DMS153 treated with DMSO at 0.1 percent for 48 hours (cell line): ENCODE results near the gene PRSS12.

Experiments used
- DNase-seq: peaks from one replicate; lab custom pipeline; 2025; ENCODE audit not compliant: unreplicated experiment; lab: John Stamatoyannopoulos, UW

PRSS12 gene

DNA sequence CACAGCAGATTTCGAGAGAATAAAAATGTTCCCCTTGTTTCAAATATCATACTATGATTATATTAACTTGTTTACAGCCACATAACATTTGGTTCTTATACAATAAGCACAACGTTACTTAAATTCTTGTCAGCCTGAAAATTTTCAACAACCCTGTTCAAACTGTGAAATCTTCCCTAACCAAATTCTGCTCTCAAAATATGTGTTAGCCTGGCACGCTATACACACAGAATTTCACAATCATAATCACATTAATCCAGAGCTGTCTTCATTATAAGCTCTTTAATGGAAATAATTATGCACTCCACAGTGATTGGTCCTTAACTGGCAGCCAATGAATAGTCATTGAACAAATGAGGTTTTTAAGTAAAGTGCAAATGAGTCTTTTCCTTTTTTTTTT, 7.3 kb upstream of the PRSS12 start:
- DNase-seq, result no peak

DNA sequence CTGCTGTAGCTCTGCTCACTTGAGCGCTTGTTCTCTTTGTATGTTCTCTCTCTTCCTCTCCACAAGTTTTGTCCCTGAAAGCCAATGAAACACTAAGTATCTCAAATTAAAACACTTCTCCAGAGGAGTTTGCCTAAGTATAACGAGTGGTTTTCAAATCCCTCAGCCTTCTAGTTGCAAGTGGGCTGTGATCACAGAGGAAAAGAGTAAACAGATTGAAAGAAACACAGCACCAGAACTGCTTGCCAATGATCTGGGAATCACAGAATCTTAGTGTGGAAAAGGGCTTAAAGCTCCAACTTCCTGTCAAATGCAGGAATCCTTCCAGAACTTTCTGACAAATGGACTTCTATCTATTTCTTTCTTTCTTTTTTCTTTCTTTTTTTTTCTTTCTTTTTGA, 4.8 kb upstream of the PRSS12 start:
- DNase-seq, result no peak

DNA sequence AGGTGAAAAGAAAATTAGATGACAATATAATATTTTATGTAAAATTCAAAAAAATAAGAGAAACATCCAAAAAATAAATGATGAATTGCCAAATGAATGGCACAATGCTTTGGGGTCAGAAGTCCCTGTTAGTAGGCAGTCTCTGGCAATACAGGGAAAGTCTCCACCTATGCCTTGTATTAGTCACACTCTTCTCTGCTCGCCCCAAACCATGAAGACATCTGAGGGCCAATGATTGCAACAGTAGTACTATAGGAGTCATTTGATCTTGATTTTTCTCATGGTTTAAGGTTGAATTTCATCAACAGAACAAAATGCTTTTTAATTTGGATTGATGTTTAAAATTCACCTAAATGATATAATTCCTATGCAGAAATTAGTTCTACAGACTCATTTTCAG, 3.9 kb upstream of the PRSS12 start:
- no peak for DNase-seq

DNA sequence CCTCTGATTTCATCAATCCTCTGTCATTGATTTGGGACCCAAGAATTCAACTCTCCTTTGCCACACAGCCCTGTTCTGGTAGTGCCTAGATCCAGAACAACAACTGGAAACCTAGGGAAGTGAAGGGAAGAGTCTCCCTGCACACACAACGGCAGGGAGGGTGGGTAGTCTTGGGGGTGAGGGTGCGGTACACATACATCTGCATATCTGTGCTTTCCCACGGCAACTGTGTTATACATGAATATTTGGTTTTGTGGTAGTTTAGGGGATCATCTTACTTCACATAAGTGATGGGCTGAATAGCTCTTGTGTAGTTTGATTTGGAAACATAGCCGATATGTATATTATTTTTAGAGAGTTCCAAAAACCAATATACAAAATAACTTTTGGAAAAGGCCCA, 3.3 kb upstream of the PRSS12 start:
- DNase-seq, result no peak

DNA sequence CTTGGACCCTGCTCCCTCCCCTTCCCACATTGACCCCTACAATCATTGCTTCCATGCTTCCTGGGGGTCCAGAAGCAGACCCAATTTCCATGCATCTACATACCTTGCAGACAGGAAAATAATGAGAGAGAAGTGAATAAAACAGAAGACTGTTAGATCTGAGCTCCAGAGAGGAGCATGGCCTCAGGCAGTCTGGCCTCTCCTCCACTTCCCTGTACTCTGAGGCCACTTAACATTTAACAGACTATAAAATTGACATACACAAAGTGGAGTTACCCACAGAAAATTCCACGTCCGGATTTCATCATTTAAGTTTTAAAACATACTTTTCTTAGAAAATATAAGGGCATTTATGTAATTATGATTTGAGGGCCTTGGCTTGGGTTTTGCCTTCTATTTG, 2.1 kb upstream of the PRSS12 start:
- no peak for DNase-seq

DNA sequence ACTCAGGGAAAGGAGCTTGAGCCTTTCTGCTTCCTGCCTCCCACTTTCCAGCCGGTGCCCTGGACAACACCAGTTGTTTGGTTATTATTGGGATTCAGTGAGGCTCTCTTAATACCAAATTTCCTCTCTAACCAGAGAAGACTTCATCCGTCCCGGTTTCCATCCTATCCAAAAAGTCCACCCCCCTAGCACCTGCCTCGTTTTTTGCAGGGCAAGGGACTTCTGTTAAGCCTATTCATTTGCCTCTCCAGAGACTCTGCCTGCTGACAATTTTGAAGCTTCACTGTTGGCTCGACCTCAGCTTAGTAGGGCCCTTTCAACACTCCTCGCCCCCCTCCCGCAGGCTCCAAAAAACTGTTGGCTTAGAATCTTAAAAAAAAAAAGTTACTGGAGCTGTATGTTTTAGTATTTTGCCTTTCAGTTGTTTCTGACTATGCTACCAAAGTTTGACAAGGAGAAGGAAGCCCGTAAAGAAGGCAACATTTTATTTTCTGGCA, 779 bp upstream of the PRSS12 start:
- DNase-seq, result no peak

DNA sequence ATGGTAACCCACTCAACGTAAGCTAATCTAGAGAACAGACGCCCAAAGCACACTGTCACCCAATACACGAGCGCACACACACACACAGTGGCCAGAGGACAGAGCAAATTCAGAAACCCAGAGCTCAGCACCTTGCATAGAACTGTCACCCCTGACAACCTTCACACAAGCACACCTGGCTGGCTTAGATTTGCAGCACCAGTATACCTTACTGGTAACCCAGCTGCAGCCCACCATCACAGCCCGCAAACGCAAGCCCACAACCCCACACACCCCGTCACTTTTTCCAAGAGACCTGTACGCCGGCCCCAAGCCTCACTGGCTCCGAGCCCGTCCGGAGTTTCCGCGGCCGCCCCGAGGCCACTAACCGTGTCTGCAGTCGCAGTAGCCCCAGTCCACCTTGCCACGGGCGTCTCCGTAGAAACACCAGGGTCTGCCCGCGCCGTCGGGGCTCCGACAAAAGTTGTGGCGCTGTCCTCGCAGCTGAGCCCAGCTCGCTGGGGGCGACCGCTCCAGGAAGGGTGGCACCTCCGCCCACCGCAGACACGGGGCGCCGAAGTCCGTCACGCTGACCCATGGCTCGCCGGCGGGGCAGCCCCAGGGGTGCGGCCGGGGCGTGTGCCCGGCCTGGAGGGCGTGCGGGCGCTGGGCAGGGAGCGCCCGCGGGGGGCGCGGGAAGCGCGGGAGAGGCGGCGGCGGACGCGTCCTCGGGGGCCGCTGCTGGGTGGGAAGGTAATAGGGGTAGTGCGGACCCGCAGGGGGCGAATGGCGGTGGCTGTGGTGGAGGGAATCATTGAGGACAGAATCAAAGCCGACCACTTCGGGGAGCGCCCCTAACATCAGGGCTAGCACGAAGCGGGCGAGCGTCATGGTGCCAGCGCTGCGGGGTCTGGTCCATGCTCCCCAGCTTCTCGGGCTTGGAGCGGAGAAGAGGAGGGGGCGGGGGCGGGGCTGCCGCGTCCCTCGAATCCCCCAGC, 664 bp downstream of the PRSS12 start:
- DNase-seq, result no peak

DNA sequence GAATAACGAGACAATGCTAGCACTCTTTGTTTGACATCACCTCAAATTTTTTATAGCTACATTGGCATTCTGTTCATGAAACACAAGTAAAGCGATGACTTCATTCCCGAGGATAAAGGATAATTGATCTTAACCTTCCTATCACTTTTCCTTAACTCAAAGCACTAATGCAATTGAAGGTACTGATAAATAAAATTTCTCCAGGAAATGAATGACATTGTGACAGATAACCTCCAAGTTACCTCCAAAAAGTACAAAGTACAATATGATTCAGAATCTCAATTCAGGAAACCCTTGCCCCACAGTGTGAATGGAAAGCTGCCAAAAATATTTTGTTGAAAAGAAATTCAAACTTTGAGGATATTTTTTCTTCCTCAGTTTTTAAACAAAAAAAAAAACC, 1.8 kb downstream of the PRSS12 start:
- DNase-seq, result no peak

DNA sequence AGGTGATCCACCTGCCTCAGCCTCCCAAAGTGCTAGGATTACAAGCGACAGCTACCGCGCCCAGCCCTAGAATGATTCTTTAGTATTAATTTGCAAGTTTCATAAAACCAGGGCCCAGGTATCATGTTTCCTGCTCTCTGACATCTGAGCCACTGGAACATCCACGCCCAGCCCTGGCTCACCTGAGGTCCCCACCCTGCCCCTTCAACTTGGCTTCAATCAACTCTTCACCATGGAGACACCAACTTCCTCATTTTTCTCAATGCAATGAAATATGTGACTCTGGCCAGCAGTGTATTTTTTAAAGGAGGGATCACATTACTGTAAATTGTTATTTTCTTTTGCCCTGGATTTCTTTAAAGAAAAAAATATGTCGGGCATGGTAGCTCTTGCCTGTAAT, 3.9 kb downstream of the PRSS12 start:
- no peak for DNase-seq

DNA sequence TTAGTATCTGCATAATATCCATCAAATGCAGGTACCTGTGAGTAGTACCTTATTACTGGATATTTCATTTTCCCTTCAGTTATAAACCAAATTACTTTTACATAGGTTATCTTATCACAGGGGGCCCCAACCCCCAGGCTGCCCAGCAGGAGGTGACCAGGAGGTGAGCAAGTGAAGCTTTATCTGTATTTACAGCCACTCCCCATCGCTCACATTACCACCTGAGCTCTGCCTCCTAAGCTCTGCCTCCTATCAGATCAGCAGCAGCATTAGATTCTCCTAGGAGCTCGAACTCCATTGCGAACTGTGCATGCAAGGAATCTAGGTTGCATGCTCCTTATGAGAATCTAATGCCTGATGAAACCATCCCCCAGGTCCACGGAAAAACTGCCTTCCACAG, 6.3 kb downstream of the PRSS12 start:
- no peak for DNase-seq

DNA sequence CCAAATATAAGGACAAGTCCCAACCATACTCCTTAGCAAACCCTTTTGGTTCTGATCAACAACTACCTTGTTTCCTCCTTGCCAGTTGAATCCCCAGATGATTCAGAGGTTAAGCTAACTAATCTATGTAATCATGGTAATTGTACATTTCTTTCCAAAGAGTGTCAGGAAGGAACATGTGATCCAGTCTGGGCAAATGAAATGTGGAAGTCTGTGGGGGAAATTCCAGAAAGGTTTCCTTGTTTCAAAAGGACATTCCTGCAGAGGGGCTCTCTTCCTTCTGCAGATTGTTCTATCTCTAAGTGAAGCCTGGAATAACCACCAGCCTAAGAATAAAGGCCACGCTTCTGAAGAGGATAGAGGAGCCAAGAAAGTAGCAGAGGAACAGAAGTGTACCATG, 7.0 kb downstream of the PRSS12 start:
- DNase-seq, result no peak

DNA sequence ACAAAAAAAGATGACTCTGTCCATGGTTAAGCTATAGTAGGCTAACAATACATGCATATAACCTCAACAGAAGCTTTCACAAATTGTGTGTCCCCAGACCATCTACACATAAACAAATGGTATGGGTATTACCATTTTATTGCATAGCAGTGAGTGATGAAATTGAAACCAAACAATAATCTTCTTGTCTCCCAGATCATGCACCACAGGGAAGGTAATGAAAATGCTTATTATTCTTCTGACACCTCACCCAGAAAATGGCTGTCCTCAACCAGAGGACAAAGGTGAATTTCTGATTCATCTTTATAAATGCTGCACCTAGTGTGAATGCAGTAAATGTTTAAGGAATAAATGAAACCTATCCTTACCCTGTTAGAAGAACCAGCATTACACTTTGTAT, 8.0 kb downstream of the PRSS12 start:
- no peak for DNase-seq

DNA sequence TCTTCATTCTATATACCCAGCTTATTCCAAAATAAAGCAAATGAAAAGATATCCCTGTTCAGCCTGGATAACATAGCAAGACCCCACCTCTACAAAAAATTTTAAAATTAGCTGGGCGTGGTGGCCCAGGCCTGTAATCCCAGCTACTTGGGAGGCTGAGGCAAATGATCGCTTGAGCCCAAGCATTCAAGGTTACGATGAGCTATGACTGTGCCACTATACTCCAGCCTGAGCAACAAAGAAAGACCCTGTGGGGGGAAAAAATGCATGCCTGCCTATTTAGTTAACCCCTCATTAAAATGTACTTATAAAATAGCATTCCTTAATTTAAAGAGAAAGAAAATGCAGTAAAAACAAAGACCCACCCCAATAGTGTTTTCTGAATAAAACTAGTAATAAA, 9.3 kb downstream of the PRSS12 start:
- DNase-seq, result no peak

DNA sequence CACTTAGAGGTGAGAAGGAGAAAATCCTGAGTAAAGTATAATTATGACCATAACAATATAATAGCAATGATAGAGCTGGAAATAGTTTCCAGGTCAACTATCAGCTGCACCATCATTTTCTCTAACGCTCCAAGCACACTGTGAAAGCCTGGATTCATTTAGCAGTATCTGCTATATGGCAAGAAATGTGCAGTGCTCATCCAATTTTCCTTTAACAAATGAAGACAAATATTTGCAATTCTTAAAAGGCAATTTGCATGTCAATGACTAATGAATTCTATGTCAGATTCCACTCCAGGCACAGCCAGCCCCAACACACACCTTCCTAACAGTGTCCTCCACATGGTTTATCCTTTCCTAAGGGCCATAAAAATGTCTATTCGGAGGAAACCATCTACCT, 12.7 kb downstream of the PRSS12 start:
- DNase-seq, result no peak

DNA sequence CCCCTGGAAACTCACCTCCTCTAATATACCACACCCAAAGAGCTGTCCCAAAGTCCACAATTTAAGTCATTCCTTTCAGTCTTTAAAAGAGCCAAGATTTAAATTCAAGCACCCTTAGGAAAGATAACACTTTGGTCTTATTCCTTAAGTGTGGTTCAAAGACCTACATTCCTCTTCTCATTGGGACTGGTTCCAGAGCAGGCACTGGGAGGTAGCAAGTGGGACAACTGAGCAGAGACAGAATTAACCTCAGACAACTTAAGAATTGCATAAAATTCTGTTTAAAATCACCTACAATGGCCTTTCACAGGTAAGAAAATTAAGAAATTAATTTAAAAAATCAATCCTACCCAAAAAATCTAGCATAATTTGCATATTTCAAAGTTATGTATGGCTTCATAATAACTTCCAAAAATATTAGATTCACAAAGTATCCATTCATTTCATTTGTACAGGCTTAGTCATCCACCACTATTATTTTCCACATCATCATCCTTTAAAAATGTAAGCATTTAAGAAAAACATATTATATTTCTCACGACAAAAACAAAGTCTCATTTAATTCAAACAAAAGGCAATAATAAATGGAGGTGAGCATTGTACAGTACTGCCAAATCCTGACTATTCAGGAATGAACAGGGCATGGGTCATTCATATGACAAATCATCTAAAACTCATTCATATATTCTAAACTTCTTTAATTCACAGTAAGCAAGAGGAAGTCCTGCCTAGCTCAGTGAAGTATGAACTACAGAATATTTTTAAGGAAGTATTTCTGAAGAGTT, 13.6 kb downstream of the PRSS12 start:
- no peak for DNase-seq

DNA sequence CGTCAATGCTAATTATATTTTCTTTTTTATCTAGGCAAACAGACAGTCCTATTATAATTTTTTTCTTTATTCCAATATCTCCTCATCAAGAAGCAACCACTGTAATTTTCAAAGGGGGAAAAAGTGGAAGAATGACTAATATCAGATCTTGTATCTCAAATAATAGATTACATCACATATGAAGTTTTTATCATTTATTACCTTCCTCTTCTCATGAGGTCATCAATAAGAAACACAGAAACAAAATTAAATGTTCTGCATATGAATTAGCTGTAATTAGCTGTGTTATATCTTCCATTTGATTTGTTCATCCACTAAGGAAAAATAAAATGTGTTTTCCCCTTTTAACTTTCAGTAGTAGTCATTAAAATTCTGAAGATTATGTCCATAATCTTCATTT, 14.3 kb downstream of the PRSS12 start:
- DNase-seq, result no peak

DNA sequence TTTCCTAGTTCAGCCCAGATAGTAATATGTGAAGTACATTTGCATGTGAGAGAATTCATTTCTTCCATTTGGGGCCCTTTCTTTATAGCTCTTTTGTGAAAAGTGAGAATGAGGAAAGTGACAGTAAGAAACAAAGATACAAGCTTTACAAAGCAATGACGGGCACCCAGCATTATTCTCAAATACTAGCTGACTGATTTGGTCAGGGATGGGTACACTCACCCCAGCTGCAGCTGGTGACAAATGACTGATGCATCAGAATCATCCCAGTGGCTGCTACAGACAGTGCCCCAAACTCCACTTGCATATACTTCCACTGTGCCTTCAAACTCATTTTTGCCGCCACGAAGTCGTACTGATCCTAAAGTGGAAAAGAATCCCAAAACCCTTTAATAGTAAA, 14.8 kb downstream of the PRSS12 start:
- DNase-seq, result no peak

DNA sequence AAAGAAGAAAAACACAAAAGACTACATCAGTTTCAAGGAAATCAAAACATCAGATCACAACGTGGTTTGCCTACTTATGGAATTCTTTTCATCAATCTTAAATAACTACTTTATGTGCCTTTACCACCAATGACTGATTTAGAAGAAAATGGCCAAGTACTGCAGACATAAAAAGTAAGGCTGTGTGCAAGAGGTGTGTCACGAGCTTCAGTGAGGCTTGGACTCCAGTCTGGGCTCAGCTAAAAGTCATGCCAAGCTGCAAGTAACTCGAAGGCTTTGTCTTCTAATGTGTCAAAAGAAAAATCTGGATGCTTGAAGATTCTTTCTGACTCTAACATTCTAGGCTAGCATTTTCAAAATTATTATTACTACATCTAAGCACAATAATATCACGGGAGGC, 17.0 kb downstream of the PRSS12 start:
- no peak for DNase-seq

DNA sequence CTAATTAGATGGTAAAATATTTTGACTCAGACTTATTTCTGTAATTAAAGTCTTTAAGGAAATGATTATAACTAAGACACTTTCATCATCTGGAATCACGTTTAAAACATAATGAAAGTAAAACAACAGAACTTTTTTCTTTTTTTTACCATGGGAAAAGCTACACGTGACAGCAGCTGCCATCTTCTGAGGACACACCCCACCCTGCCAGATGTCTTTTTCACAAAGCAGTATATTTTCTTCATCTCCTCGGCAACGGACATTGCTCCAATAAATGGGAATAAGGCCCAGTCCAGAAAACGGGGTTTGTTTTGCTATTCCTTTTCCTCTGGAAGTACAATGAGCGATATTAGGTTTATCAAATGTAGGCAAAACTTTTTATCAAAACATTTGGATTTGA, 17.5 kb downstream of the PRSS12 start:
- no peak for DNase-seq

DNA sequence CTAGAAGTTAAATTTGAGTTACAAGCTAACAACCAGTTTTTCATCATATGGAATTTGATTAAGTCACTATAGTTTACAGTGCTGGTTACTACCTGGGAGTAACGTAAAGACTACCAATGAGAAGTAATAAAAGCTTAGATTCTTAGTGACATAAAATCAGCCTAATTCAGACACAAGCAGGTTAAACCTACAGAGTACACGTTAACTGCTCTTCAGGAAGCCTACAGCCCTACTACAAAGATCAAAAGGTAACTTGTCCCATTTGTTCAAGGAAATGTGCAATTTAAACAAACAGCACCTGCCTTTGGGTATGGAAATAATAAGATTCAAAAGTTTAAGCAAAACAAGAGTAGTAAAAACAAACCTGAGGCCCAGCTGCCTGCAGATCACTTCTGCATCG, 21.5 kb downstream of the PRSS12 start:
- no peak for DNase-seq

DNA sequence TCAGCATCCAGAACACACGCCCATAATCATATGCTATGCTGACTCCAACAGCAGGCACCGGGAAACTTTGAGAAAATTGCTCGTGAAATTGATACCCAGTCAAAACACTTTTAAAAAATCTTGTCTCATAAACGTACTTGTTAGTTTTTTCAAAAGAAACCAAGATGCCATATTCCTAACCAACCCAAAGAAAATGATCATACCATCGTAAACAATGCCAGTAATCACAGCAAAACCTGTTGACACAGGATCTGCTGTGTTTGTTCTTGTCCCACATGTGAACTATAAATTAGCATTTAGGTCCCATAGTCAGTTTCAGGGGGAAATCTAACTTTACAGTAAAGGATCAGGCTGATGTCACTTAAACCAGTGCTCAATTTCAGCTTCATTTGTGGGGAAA, 23.0 kb downstream of the PRSS12 start:
- no peak for DNase-seq

DNA sequence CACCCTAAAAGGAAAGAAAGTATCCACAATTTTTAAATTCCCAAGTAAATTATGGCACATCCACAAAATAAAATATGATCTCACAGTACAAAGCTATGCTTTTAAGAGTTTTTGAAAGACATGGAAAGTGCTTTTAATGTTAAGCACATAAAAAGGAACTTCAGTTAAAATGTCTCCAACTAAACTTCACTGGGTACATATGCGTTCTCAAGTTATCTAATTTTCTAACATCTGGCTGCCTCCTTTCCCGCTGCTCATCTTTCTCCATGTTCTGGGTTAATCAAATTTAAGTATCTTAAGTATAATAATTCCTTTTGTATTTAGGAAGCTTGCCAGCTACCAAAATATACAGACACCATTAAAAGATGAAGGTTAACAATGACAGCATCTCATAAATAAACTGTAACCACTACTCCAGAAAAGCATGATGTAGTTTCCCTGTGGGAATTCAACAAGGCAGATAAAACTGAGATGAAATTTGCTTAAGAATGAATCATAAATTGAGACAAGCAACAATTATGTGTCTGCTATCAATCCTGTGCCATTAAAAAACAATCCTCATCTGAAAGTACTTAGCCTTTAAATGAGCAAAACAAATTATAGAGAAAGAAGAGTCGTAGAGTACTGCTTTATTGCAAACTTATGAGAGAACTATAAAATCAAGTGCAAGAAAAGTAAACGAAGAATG, 25.1 kb downstream of the PRSS12 start:
- DNase-seq, result no peak
